ENCODE data around the gene SMIM35.

Gene SMIM35

DNA sequence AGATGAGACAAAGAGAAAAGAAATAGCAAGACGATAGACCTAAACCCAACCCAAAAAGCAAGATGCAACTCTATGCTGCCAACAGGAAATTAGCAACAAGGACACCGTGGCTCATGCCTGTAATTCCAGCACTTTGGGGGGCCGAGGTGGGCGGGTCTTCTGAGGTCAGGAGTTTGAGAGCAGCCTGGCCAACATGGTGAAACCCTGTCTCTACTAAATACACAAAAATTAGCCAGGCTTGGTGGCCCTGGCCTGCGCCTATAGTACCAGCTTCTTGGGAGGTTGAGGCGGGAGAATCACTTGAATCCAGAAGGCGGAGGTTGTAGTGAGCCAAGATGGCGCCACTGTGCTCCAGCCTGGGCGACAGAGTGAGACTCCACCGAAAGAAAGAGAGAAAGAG is 124.9 kb downstream of the SMIM35 start:
- Histone ChIP-seq H3K27ac (ENCODE audit: extremely low read depth, low read depth, low read length) (no peak overlapping the region), H3K4me1 (ENCODE audit: control insufficient read depth, insufficient read depth, low read length) (no peaks in the 10 kb centered on the region), H3K36me3 (ENCODE audit: control insufficient read depth in 2 of 2, insufficient read depth in 1 of 2, low read length in 2 of 2) (no peaks in the 10 kb centered on the region), H3K4me3 (ENCODE audit: low read depth, low read length) (no peak overlapping the region), H3K9me3 (ENCODE audit: control insufficient read depth, insufficient read depth, low read depth, low read length) (no peaks in the 10 kb centered on the region)
- ChIA-PET CTCF (interaction anchor here (0.6 to 2.6 kb wide), 3 partner anchors 11 to 560 kb away, joined by 3 to 5 read pairs (median 3); no protein-coding TSS in a partner anchor), POLR2A (no interaction called here)
- TF ChIP-seq, protein P1, sequence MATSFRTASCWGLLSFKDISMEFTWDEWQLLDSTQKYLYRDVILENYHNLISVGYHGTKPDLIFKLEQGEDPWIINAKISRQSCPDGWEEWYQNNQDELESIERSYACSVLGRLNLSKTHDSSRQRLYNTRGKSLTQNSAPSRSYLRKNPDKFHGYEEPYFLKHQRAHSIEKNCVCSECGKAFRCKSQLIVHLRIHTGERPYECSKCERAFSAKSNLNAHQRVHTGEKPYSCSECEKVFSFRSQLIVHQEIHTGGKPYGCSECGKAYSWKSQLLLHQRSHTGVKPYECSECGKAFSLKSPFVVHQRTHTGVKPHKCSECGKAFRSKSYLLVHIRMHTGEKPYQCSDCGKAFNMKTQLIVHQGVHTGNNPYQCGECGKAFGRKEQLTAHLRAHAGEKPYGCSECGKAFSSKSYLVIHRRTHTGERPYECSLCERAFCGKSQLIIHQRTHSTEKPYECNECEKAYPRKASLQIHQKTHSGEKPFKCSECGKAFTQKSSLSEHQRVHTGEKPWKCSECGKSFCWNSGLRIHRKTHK (tag by site-specific recombination; IDR thresholded peaks at IDR 0.05) = no peak
- TF ChIP-seq ZFP41 (tag by site-specific recombination; IDR thresholded peaks at IDR 0.05; ENCODE audit: borderline replicate concordance) (no peak), ZNF223 (tag by site-specific recombination; IDR thresholded peaks at IDR 0.05) (no peak), ZNF112 (tag by site-specific recombination; IDR thresholded peaks at IDR 0.05) (no peak), ZBTB1 (tag by site-specific recombination; IDR thresholded peaks at IDR 0.05) (no peak), ZNF114 (tag by site-specific recombination; IDR thresholded peaks at IDR 0.05) (no peak), ZNF843 (tag by site-specific recombination; IDR thresholded peaks at IDR 0.05) (no peak), ZNF175 (tag by site-specific recombination; IDR thresholded peaks at IDR 0.05) (no peak), ZNF2 (tag by site-specific recombination; IDR thresholded peaks at IDR 0.05) (no peak), KLF8 (tag by site-specific recombination; IDR thresholded peaks at IDR 0.05) (no peak), ZNF558 (tag by site-specific recombination; IDR thresholded peaks at IDR 0.05) (no peak)
- TF ChIP-seq, protein P2, sequence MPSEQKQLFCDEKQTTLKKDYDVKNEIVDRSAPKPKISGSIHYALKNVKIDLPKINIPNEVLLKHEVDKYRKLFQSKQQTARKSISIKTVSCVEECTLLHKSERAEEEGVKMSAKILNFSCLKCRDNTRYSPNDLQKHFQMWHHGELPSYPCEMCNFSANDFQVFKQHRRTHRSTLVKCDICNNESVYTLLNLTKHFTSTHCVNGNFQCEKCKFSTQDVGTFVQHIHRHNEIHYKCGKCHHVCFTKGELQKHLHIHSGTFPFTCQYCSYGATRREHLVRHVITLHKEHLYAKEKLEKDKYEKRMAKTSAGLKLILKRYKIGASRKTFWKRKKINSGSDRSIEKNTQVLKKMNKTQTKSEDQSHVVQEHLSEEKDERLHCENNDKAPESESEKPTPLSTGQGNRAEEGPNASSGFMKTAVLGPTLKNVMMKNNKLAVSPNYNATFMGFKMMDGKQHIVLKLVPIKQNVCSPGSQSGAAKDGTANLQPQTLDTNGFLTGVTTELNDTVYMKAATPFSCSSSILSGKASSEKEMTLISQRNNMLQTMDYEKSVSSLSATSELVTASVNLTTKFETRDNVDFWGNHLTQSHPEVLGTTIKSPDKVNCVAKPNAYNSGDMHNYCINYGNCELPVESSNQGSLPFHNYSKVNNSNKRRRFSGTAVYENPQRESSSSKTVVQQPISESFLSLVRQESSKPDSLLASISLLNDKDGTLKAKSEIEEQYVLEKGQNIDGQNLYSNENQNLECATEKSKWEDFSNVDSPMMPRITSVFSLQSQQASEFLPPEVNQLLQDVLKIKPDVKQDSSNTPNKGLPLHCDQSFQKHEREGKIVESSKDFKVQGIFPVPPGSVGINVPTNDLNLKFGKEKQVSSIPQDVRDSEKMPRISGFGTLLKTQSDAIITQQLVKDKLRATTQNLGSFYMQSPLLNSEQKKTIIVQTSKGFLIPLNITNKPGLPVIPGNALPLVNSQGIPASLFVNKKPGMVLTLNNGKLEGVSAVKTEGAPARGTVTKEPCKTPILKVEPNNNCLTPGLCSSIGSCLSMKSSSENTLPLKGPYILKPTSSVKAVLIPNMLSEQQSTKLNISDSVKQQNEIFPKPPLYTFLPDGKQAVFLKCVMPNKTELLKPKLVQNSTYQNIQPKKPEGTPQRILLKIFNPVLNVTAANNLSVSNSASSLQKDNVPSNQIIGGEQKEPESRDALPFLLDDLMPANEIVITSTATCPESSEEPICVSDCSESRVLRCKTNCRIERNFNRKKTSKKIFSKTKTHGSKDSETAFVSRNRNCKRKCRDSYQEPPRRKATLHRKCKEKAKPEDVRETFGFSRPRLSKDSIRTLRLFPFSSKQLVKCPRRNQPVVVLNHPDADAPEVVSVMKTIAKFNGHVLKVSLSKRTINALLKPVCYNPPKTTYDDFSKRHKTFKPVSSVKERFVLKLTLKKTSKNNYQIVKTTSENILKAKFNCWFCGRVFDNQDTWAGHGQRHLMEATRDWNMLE (tag by site-specific recombination; conservative IDR thresholded peaks at IDR 0.05; ENCODE audit: low read depth) = no peak
- TF ChIP-seq, protein P3, sequence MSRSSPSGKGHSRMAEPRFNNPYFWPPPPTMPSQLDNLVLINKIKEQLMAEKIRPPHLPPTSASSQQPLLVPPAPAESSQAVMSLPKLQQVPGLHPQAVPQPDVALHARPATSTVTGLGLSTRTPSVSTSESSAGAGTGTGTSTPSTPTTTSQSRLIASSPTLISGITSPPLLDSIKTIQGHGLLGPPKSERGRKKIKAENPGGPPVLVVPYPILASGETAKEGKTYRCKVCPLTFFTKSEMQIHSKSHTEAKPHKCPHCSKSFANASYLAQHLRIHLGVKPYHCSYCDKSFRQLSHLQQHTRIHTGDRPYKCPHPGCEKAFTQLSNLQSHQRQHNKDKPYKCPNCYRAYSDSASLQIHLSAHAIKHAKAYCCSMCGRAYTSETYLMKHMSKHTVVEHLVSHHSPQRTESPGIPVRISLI (tag by site-specific recombination; IDR thresholded peaks at IDR 0.05) = no peak

DNA sequence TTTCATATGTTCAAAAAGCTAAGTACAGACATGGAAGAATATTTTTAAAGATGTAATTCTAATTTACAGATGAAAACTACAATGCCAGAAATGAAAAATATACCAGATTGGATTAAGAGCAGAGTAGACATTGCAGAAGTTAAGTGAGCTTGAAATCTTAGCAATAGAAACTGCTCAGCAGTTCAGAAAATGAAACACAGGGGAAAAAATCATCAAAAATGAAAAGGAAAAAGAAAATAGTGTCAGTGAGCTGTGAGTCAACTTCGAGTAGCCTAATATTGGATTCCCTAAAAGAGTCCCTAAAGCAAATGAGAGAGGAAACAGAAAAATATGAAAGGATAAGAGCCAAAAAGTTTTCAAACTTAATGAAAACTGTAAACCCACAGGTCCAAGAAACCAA is 126.4 kb downstream of the SMIM35 start:
- Histone ChIP-seq H3K4me1 (ENCODE audit: control insufficient read depth, insufficient read depth, low read length) (no peaks in the 10 kb centered on the region), H3K9me3 (ENCODE audit: control insufficient read depth, insufficient read depth, low read depth, low read length) (no peaks in the 10 kb centered on the region), H3K4me3 (ENCODE audit: low read depth, low read length) (no peak overlapping the region), H3K27ac (ENCODE audit: extremely low read depth, low read depth, low read length) (no peak overlapping the region), H3K36me3 (ENCODE audit: control insufficient read depth in 2 of 2, insufficient read depth in 1 of 2, low read length in 2 of 2) (no peaks in the 10 kb centered on the region)
- CTCF ChIA-PET = interaction anchor here (0.7 to 2.6 kb wide), 5 partner anchors 9 to 734 kb away, joined by 3 to 8 read pairs (median 3); no protein-coding TSS in a partner anchor
- POLR2A ChIA-PET = no interaction called here
- TF ChIP-seq ZFP41 (tag by site-specific recombination; IDR thresholded peaks at IDR 0.05; ENCODE audit: borderline replicate concordance) (no peak), ZFP3 (tag by site-specific recombination; IDR thresholded peaks at IDR 0.05; ENCODE audit: low read depth) (no peak), ZXDB (tag by site-specific recombination; IDR thresholded peaks at IDR 0.05) (no peak), IKZF3 (tag by site-specific recombination; IDR thresholded peaks at IDR 0.05) (no peak), ZNF837 (tag by site-specific recombination; IDR thresholded peaks at IDR 0.05) (no peak), ZNF175 (tag by site-specific recombination; IDR thresholded peaks at IDR 0.05) (no peak)
